H1 (cell line): ENCODE data around the gene TRIM67. TPM values are rescaled to one million over a fixed set of nuclear protein-coding genes. Genes with fewer than 3 reads are reported as not detected.

Source experiments
- CTCF ChIA-PET: fragments of 300-600 bp; sonication (Branson Sonifier 250); formaldehyde crosslinking; loops from one replicate; lab custom pipeline; 2021; ENCODE audit not compliant: partially characterized antibody; lab: Charles Lee
- POLR2A ChIA-PET: fragments of 300-600 bp; sonication (Branson Sonifier 250); formaldehyde crosslinking; loops from one replicate; lab custom pipeline; 2021; ENCODE audit warnings: inconsistent platforms; ENCODE audit not compliant: partially characterized antibody; lab: Charles Lee
- DNase-seq, 2 experiments: peaks; one replicate each; pipeline versions ENCODE4 v3.0.0 to v3.0.0-alpha.2; 2010 to 2022; ENCODE audit warnings: low spot score in 2 of 2, low read depth in 1 of 2, mixed read lengths in 1 of 2
- FAIRE-seq: peaks from 2 replicates; lab custom pipeline; 2011; peaks lifted over from hg19 to GRCh38; lab: Jason Lieb, UNC
- H2AFZ ChIP-seq: 2 replicates; pipeline ENCODE4 v1.8.1; 2012; ENCODE audit warnings: low read length, inconsistent platforms
- H2AK5ac ChIP-seq: 2 replicates; pipeline ENCODE4 v1.6.1; 2013; ENCODE audit warnings: low read depth, low read length
- H2BK120ac ChIP-seq: replicated peaks from 2 replicates; pipeline ENCODE3; 2013; ENCODE audit warnings: low read depth, low read length, inconsistent platforms
- H2BK12ac ChIP-seq: 2 replicates; pipeline ENCODE4 v1.6.1; 2013; ENCODE audit warnings: low read depth, low read length
- H2BK15ac ChIP-seq: 2 replicates; pipeline ENCODE4 v1.6.1; 2013; ENCODE audit warnings: low read length
- H2BK20ac ChIP-seq: 2 replicates; pipeline ENCODE4 v1.6.1; 2013; ENCODE audit warnings: low read length
- H2BK5ac ChIP-seq: 2 replicates; pipeline ENCODE4 v1.6.1; 2013; ENCODE audit warnings: low read depth, low read length
- H3K14ac ChIP-seq: 2 replicates; pipeline ENCODE4 v1.6.1; 2013; ENCODE audit warnings: inconsistent platforms; ENCODE audit not compliant: insufficient read length
- H3K18ac ChIP-seq: 2 replicates; pipeline ENCODE4 v1.6.1; 2013; ENCODE audit warnings: low read length; ENCODE audit errors: extremely low read depth
- H3K23ac ChIP-seq: 2 replicates; pipeline ENCODE4 v1.6.1; 2013; ENCODE audit warnings: inconsistent platforms; ENCODE audit not compliant: insufficient read length
- H3K23me2 ChIP-seq: 2 replicates; pipeline ENCODE4 v1.6.1; 2013; ENCODE audit warnings: low read depth, low read length
- H3K27ac ChIP-seq: 2 replicates; pipeline ENCODE4 v1.6.1; 2011; ENCODE audit warnings: low read depth, low read length, inconsistent platforms
- H3K27me3 ChIP-seq, 4 experiments: replicated peaks in 1 of 4; 1 replicate in 1 of 4; 2 replicates in 3 of 4; pipeline versions ENCODE4 v1.6.1 to v1.8.1; 2011 to 2013; ENCODE audit warnings: low read length in 3 of 4, mild to moderate bottlenecking in 3 of 4, inconsistent platforms in 2 of 4, mixed read lengths in 2 of 4, moderate library complexity in 1 of 4; ENCODE audit not compliant: control insufficient read depth in 3 of 4, insufficient read depth in 3 of 4; ENCODE audit errors: extremely low read depth in 1 of 4
- H3K36me3 ChIP-seq, 4 experiments: 2 replicates each; pipeline versions ENCODE4 v1.6.1 to v1.8.1; 2011 to 2013; ENCODE audit warnings: mild to moderate bottlenecking in 4 of 4, low read length in 3 of 4, moderate library complexity in 2 of 4, control low read depth in 1 of 4, inconsistent platforms in 1 of 4; ENCODE audit not compliant: insufficient read depth in 4 of 4, control insufficient read depth in 2 of 4
- H3K4ac ChIP-seq: replicated peaks from 2 replicates; pipeline ENCODE3; 2013; ENCODE audit warnings: low read length, low read depth, mixed read lengths, inconsistent platforms; ENCODE audit not compliant: insufficient read length
- H3K4me1 ChIP-seq, 4 experiments: replicated peaks in 1 of 4; 1 replicate in 1 of 4; 2 replicates in 3 of 4; pipeline versions ENCODE4 v1.6.1 to v1.8.1; 2011 to 2013; ENCODE audit warnings: low read length in 3 of 4, inconsistent platforms in 2 of 4, mixed read lengths in 1 of 4; ENCODE audit not compliant: insufficient read depth in 4 of 4, control insufficient read depth in 3 of 4
- H3K4me2 ChIP-seq, 2 experiments: 2 replicates each; pipeline versions ENCODE4 v1.6.1 to v1.8.1; 2011 to 2013; ENCODE audit warnings: low read depth in 2 of 2, low read length in 2 of 2, control low read depth in 1 of 2, inconsistent platforms in 1 of 2, mild to moderate bottlenecking in 1 of 2; ENCODE audit not compliant: insufficient read depth in 1 of 2
- H3K4me3 ChIP-seq, 4 experiments: fragments of 200-600, 300-600 bp in 1 of 4; sonication (generic), shearing (Covaris generic), sonication (Bioruptor Twin) in 1 of 4; 2 replicates each; pipeline versions ENCODE4 v1.5.1 to v1.8.1; 2011 to 2016; ENCODE audit warnings: low read length in 4 of 4, low read depth in 3 of 4, control low read depth in 2 of 4, inconsistent platforms in 2 of 4, mild to moderate bottlenecking in 2 of 4, mixed read lengths in 1 of 4, moderate library complexity in 1 of 4; ENCODE audit not compliant: insufficient read depth in 2 of 4; ENCODE audit errors: extremely low read depth in 1 of 4
- H3K56ac ChIP-seq: replicated peaks from 2 replicates; pipeline ENCODE3; 2013; ENCODE audit warnings: low read depth, mild to moderate bottlenecking, mixed read lengths, low read length, inconsistent platforms; ENCODE audit not compliant: insufficient read length
- H3K79me1 ChIP-seq: 2 replicates; pipeline ENCODE4 v1.6.1; 2013; ENCODE audit warnings: low read depth, low read length, control low read depth
- H3K79me2 ChIP-seq, 2 experiments: 2 replicates each; pipeline versions ENCODE4 v1.6.1 to v1.8.1; 2012 to 2013; ENCODE audit warnings: low read length in 2 of 2, mild to moderate bottlenecking in 2 of 2, inconsistent platforms in 1 of 2; ENCODE audit not compliant: insufficient read depth in 2 of 2, control insufficient read depth in 1 of 2
- H3K9ac ChIP-seq, 4 experiments: replicated peaks in 1 of 4; 1 replicate in 1 of 4; 2 replicates in 3 of 4; pipeline versions ENCODE4 v1.6.1 to v1.8.1; 2011 to 2013; ENCODE audit warnings: low read depth in 3 of 4, low read length in 3 of 4, control low read depth in 2 of 4, mild to moderate bottlenecking in 2 of 4, moderate library complexity in 2 of 4, inconsistent platforms in 1 of 4; ENCODE audit errors: extremely low read depth in 1 of 4
- H3K9me3 ChIP-seq, 2 experiments: 2 replicates each; pipeline versions ENCODE4 v1.6.1 to v1.8.1; 2012 to 2013; ENCODE audit warnings: mild to moderate bottlenecking in 2 of 2, moderate library complexity in 2 of 2, control low read depth in 1 of 2, inconsistent platforms in 1 of 2, low read depth in 1 of 2, low read length in 1 of 2, mixed read lengths in 1 of 2; ENCODE audit not compliant: insufficient read depth in 2 of 2
- H4K20me1 ChIP-seq, 2 experiments: replicated peaks in 1 of 2; 2 replicates each; pipeline versions ENCODE3 to v1.8.1; 2011 to 2013; ENCODE audit warnings: inconsistent platforms in 2 of 2, low read length in 2 of 2, mild to moderate bottlenecking in 1 of 2; ENCODE audit not compliant: insufficient read depth in 2 of 2, control insufficient read depth in 1 of 2
- H4K5ac ChIP-seq: 2 replicates; pipeline ENCODE4 v1.6.1; 2013; ENCODE audit warnings: low read length, low read depth, mixed read lengths, inconsistent platforms; ENCODE audit not compliant: insufficient read length
- H4K8ac ChIP-seq: 2 replicates; pipeline ENCODE4 v1.8.0; 2013; ENCODE audit warnings: mild to moderate bottlenecking, moderate library complexity, low read length, inconsistent platforms; ENCODE audit not compliant: insufficient read depth; ENCODE audit errors: extremely low read depth
- H4K91ac ChIP-seq: replicated peaks from 2 replicates; pipeline ENCODE3; 2013; ENCODE audit warnings: low read length, mixed read lengths, inconsistent platforms; ENCODE audit not compliant: insufficient read length
- WGBS, 2 experiments: shearing (Covaris generic) in 1 of 2; methylation state at CpG; one replicate each; pipeline versions ENCODE4 v1.1.6 to v1.1.7; 2013 to 2015; ENCODE audit warnings: low lambda C conversion rate in 2 of 2, mixed read lengths in 2 of 2, inconsistent platforms in 1 of 2, low coverage in 1 of 2, missing lambda C conversion rate in 1 of 2; ENCODE audit not compliant: insufficient replicate concordance in 2 of 2, insufficient coverage in 1 of 2, insufficient read length in 1 of 2; ENCODE audit errors: extremely low coverage in 1 of 2, missing lambda C conversion rate in 1 of 2; 5-methylcytosine and 5-hydroxymethylcytosine counted together
- polyA plus RNA-seq, 7 experiments: library from polyadenylated mRNA; depleted of rRNA in 3 of 7; stranded (reverse) in 5 of 7; unstranded in 2 of 7; fragments of >200 nt in 5 of 7; fragments of 200-250 nt in 2 of 7; gene quantifications; 1 replicate in 5 of 7; 2 replicates in 1 of 7; 4 replicates in 1 of 7; pipeline versions ENCODE4 v1.2.1 to v1.2.3, GENCODE V29; 2011 to 2013; ENCODE audit warnings: missing spikeins in 2 of 7, mixed read lengths in 2 of 7
- total RNA-seq: library from RNA; stranded (reverse); fragmentation: NEBNext Ultra II Directional; extraction: Animal tissue kit (Norgen Biotek cat#: 25700); gene quantifications from 2 replicates; pipeline ENCODE4 v1.2.1, GENCODE V29; 2021

TRIM67 gene
- total and polyA plus RNA-seq, 2 of the 8 experiments (the other 6 are each of a cell fraction or from before 2014, with no cell fraction given) = under 0.01 TPM; not detected in 1

DNA sequence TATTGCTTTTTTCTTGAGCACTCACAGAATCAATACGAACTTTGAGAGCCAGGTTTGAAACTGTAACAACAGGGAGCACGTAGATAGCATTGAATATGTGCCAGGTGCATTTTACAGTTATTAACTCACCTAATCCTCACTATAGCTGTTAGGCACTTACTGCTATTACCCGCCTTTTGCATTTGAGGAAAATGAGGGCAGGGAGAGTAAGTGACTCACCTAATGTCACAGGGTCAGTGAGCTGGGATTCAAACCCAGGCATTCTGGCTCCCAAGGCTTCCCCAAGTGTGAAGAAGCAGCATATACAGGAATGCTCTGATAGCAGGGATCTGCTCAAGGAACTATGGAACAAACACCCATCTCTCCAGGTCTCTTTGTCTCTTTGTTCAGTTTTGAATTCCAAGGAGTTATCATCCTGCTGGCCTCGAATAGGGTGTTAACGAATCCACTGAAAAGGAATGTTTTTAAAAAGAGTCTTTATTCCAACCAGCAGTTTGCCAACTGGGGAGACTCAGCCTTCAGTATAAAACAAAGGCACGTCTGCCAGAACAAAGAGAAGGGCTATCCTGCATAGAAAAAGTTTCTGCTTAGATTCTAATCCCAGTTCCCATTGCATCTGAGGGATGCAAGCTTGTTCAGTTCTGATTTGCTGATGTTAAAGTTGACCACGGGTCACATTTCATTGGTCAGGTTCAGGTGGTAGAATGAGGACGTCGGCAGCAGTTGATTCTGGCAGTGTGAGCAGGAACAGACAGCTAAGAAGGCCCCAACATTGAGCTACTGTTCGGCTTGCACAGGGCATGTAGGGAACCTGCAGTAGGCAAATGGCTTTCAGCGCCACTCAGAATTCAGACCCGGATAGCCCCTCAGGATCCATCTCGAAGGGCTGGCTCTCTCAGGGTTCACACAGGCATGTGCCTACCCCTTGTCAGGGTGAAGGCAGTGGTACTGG, 22.1 kb downstream of the TRIM67 start:
- no peak overlapping the region for H2BK15ac ChIP-seq
- H3K4me3 ChIP-seq = no peak overlapping the region
- no peak overlapping the region for H3K4ac ChIP-seq
- H3K4me2 ChIP-seq = peak overlapping the region; percentile 14 to 43; a peak in 3 of 4 replicates
- peak overlapping the region; percentile 82; the same call in 1 of the 2 replicates for H2AFZ ChIP-seq
- peak in 1 of 2 experiments; percentile 49 for DNase-seq
- no peak overlapping the region for H2BK20ac ChIP-seq
- peaks cover 0 to 11% (median 8%) of the 10 kb centered on the region in 4 experiments; a peak in 5 of 7 replicates for H3K4me1 ChIP-seq
- H2BK120ac ChIP-seq = no peak overlapping the region
- no peak overlapping the region for H3K14ac ChIP-seq
- H2BK5ac ChIP-seq = no peak overlapping the region
- H3K9ac ChIP-seq = no peak overlapping the region
- peaks cover 0 to 2% of the 10 kb centered on the region in 2 experiments for H4K20me1 ChIP-seq
- H2BK12ac ChIP-seq = peak overlapping the region; percentile 20; the same call in 1 of the 2 replicates
- H3K27me3 ChIP-seq = peaks cover 0 to 18% (median 10%) of the 10 kb centered on the region in 4 experiments; a peak in 4 of 7 replicates
- H2AK5ac ChIP-seq = no peak overlapping the region
- no peak overlapping the region for H4K5ac ChIP-seq
- H3K23ac ChIP-seq = no peak overlapping the region
- POLR2A ChIA-PET = no interaction called here
- CTCF ChIA-PET = interaction anchor here (1.6 to 3.7 kb wide), 4 partner anchors 11 to 91 kb away, joined by 3 to 34 read pairs (median 4); no protein-coding TSS in a partner anchor
- no peak overlapping the region for H3K18ac ChIP-seq
- WGBS, 2 experiments = 53% methylated on average over 13 of the region's 13 CpGs; no CpG with 5 or more reads in 1 of the 2 experiments
- FAIRE-seq = no peak
- peak overlapping the region; percentile 40; the same call in 1 of the 2 replicates for H4K8ac ChIP-seq
- H3K36me3 ChIP-seq = no peaks in the 10 kb centered on the region
- no peaks in the 10 kb centered on the region for H3K79me1 ChIP-seq
- H3K23me2 ChIP-seq = no peaks in the 10 kb centered on the region
- H3K56ac ChIP-seq = no peak overlapping the region
- H3K79me2 ChIP-seq = no peaks in the 10 kb centered on the region
- no peaks in the 10 kb centered on the region for H3K9me3 ChIP-seq
- peak overlapping the region; percentile 30 for H4K91ac ChIP-seq
- H3K27ac ChIP-seq = no peak overlapping the region
